LNCaP clone FGC (cell line): ENCODE measurements around the gene SLC22A7.

Experiments used
- DNase-seq: peaks from one replicate; pipeline ENCODE4 v3.0.0-alpha.2; 2011; ENCODE audit warnings: low read depth
- H3K4me3 ChIP-seq: 2 replicates; pipeline ENCODE4 v1.5.1; 2011; ENCODE audit warnings: mild to moderate bottlenecking, low read depth, low read length, control low read depth
- TF ChIP-seq, protein P1 (sequence below): IDR thresholded peaks from 2 replicates; pipeline ENCODE4 v1.5.1; 2012; ENCODE audit warnings: mild to moderate bottlenecking; ENCODE audit not compliant: control insufficient read depth, insufficient read depth; ENCODE audit errors: extremely low read depth

The SLC22A7 gene

DNA sequence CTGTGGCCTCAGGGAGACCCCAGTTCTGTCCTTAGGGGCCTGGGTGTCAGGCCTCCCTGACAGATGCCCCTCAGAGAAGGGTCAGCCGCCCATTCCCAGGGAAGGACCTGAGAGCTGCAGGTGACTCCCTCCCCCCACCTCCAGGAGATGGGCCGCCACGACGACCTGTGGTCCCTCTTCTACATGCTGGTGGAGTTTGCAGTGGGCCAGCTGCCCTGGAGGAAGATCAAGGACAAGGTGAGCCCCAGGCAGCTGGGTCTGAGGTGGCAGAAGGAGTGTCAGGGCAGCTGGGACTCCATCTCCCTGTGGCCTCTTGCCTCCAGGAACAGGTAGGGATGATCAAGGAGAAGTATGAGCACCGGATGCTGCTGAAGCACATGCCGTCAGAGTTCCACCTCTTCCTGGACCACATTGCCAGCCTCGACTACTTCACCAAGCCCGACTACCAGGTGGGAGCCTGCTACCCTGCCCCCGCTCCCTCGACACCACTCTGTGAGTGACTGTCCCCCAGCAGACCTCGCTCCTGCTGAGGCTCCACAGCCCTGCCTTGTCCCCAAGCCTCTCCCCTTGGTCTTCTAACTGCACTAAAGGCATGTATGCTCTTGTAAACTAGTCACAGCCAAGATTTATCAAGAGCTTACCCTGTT is 42.5 kb upstream of the SLC22A7 start:
- no peak for DNase-seq
- TF ChIP-seq, protein P1, sequence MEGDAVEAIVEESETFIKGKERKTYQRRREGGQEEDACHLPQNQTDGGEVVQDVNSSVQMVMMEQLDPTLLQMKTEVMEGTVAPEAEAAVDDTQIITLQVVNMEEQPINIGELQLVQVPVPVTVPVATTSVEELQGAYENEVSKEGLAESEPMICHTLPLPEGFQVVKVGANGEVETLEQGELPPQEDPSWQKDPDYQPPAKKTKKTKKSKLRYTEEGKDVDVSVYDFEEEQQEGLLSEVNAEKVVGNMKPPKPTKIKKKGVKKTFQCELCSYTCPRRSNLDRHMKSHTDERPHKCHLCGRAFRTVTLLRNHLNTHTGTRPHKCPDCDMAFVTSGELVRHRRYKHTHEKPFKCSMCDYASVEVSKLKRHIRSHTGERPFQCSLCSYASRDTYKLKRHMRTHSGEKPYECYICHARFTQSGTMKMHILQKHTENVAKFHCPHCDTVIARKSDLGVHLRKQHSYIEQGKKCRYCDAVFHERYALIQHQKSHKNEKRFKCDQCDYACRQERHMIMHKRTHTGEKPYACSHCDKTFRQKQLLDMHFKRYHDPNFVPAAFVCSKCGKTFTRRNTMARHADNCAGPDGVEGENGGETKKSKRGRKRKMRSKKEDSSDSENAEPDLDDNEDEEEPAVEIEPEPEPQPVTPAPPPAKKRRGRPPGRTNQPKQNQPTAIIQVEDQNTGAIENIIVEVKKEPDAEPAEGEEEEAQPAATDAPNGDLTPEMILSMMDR = no peak
- no peak overlapping the region for H3K4me3 ChIP-seq

DNA sequence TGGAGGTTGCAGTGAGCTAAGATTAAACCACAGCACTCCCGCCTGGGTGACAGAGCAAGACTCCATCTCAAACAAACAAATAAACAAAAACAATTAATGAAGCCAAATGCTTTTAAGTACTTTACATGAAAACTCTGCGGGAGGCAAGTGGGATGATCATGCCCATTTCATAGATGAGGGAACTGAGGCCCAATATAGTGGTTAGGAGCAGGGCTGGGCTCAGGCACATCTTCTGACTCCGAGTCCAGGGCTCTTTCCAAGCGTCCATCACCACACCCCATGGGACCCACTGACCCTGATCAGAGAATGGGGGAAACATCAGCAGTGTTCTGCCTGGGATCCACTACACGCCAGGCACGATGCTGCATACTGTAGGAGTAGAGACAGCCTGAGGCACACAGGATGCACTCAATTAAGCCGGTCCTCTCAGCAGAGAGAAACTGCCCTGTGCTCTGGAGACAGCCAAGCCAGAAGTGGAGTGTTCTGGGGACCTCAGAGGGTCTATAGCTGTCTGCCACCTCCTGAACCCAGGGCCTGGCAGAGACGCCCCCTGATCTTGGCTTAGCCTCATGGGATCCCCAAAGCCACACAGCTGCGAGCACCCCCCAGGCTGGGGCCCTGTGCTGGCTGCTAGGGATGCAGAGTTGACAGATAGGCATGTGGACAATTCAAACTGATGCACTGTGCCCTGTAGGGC is 41.2 kb upstream of the SLC22A7 start:
- no peak overlapping the region for H3K4me3 ChIP-seq
- TF ChIP-seq, protein P1 = no peak
- DNase-seq = no peak

GRCh38 chr6:43257367-43258145 is 40.5 kb upstream of the SLC22A7 start:
- TF ChIP-seq, protein P1 = no peak
- no peak for DNase-seq
- no peak overlapping the region for H3K4me3 ChIP-seq

- H3K4me3 ChIP-seq = no peak overlapping the region
- DNase-seq = no peak
- TF ChIP-seq, protein P1 = no peak
Measured at GRCh38 chr6:43258180-43258579, 39.9 kb upstream of the SLC22A7 start.

- H3K4me3 ChIP-seq = no peak overlapping the region
- no peak for DNase-seq
- TF ChIP-seq, protein P1 = no peak
Measured at GRCh38 chr6:43258807-43259686, 39.0 kb upstream of the SLC22A7 start.

DNA sequence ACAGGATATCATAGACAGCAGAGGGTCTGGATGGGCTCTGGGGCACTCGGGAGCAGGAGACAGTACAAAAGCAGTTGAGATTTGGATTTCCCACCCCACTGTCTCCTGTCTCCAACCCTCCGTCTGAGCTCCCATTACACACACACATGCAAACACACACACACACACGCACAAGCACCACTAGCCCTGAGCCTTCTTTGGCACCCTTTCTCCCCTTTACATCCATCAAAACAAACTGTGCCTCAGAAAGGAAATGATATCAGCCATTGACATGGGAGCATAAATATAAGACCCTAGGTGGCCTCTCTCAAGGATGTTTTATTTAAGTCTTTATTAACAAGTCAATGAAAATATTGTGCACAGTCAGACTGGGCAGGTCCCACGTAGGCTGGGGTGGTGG is 37.3 kb upstream of the SLC22A7 start:
- H3K4me3 ChIP-seq = no peak overlapping the region
- DNase-seq = no peak
- TF ChIP-seq, protein P1 = no peak
